Large intestine (tissue), 3 donors: ENCODE data around the gene PRUNE2. TPM values are rescaled to one million over a fixed set of nuclear protein-coding genes. Genes with fewer than 3 reads are reported as not detected.

Experiments used
- DNase-seq, 2 donors: peaks; one replicate each; pipeline versions ENCODE4 v3.0.0 to v3.0.0-alpha.2; 2013
- H3K27ac ChIP-seq: one replicate; pipeline ENCODE4 v1.5.1; 2013; ENCODE audit warnings: low read length
- H3K27me3 ChIP-seq: 2 replicates; pipeline ENCODE4 v1.6.1; 2013; ENCODE audit warnings: low read length; ENCODE audit not compliant: control insufficient read depth, insufficient read depth
- H3K36me3 ChIP-seq: 2 replicates; pipeline ENCODE4 v1.6.1; 2013; ENCODE audit warnings: low read length; ENCODE audit not compliant: control insufficient read depth, insufficient read depth
- H3K4me1 ChIP-seq: one replicate; pipeline ENCODE4 v1.6.1; 2013; ENCODE audit warnings: low read length; ENCODE audit not compliant: control insufficient read depth, insufficient read depth
- H3K4me3 ChIP-seq: one replicate; pipeline ENCODE4 v1.5.1; 2013; ENCODE audit warnings: low read length
- H3K9me3 ChIP-seq: one replicate; pipeline ENCODE4 v1.6.1; 2013; ENCODE audit warnings: mild to moderate bottlenecking, low read depth, low read length, moderate library complexity; ENCODE audit not compliant: control insufficient read depth
- WGBS: methylation state at CpG from one replicate; pipeline ENCODE4 v1.1.5; 2013; ENCODE audit warnings: low lambda C conversion rate; ENCODE audit not compliant: insufficient coverage; 5-methylcytosine and 5-hydroxymethylcytosine counted together
- polyA plus RNA-seq: library from polyadenylated mRNA; unstranded; fragments of 120-200 nt; gene quantifications from one replicate; pipeline ENCODE4 v1.2.1, GENCODE V29; 2013

PRUNE2 gene
- polyA plus RNA-seq, 1 donor: 68.1 TPM

DNA sequence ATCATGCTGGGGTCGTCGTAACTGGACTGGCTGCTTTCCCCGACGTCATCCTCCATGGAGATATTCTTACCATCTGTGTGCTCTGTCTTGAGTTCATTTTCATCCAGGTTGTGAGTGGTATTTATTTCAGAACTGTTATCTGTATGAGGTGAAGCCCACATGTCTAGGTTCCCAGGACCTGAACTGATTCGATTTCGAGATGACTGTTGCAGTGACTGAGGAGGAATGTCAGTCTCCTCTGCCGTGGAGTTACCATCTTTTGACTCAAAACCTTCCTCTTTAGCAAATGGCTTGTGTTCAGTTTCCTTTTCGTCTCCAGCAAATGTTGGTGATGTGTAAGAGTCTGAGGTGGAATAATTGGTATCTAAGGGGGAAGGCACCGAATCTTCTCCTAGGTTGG, 196.9 kb downstream of the PRUNE2 start:
- Histone ChIP-seq H3K27ac (no peak overlapping the region), H3K4me3 (no peak overlapping the region), H3K27me3 (no peaks in the 10 kb centered on the region), H3K9me3 (no peaks in the 10 kb centered on the region), H3K4me1 (no peaks in the 10 kb centered on the region), H3K36me3 (no peaks in the 10 kb centered on the region)
- no CpG with 5 or more reads among the region's 9 CpGs for WGBS
- DNase-seq: no peak

DNA sequence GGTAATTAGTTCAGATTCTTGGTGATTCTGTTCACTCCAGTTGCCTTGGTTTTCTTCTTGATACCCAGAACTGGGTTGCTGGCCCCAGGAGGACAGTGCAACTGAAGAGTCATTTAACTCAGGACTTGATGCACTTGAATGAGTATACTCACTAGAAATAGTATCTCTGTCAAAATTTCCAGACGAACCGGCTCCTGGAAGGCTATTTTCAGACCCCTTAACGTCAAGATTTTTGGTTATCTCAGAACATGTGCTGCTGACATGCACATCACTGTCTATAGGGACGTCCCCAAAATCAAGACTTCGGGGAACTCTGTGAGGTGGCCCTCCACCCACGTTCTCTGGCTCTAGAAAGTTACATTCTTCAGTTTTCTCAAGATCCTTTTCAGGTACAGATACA, 198.4 kb downstream of the PRUNE2 start:
- WGBS: no CpG with 5 or more reads among the region's 6 CpGs
- Histone ChIP-seq H3K36me3 (no peaks in the 10 kb centered on the region), H3K4me1 (no peaks in the 10 kb centered on the region), H3K4me3 (no peak overlapping the region), H3K27me3 (no peaks in the 10 kb centered on the region), H3K9me3 (no peaks in the 10 kb centered on the region), H3K27ac (no peak overlapping the region)
- DNase-seq: no peak

DNA sequence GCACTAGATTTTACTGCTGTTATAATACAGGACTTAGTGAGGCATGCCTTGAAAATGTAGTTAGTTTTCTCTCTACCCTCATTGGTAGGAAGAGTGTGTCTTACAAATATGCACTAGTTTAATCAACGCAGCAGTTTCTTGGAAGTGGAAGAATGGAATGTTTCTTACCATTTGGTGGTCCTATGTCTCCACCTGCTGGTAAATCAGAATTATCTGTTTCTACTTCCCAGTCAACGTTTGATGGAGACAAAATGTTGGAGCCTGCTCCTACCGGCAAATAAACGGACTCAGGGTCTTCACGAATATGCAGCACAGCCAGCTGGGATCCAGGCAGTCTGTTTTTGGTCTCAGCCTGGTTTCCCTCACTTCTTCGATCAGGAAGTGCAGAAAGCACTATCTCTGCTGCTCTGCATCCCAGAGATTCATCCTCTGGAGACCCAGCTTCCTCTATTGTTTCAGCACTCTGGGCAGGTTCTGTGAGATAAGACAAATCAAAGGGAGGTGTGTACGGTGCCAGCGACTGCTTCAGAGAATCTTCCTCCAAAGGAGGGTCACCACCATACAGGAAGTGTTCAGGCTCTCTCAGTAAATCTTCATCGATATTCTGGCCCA, 201.2 kb downstream of the PRUNE2 start:
- Histone ChIP-seq H3K4me3 (no peak overlapping the region), H3K27me3 (no peaks in the 10 kb centered on the region), H3K27ac (no peak overlapping the region), H3K9me3 (no peaks in the 10 kb centered on the region), H3K4me1 (no peaks in the 10 kb centered on the region), H3K36me3 (no peaks in the 10 kb centered on the region)
- no CpG with 5 or more reads among the region's 9 CpGs for WGBS
- DNase-seq: peak; percentile 67 to 72

DNA sequence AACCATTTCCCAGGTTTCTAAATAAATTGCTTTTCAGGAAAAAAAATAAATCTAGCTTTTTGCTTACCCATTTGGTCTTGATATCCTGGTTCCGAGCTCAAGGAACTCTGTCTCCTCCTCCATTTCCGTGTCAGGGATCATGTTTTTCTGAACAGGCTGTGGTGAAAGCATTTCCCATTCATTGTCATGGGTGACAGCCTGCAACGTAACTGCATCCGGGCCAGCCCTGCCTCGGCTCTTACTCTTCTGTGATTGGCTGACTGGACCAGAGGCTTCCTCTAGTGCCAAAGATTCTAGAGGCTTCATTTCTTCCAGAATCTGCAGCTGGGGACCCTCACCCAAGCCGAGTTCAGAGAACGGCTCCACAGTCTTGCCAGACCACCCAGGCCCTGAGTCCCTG, 202.6 kb downstream of the PRUNE2 start:
- H3K9me3 ChIP-seq: no peaks in the 10 kb centered on the region
- H3K27ac ChIP-seq: no peak overlapping the region
- no peak overlapping the region for H3K4me3 ChIP-seq
- WGBS: no CpG with 5 or more reads among the region's 7 CpGs
- DNase-seq: no peak
- H3K27me3 ChIP-seq: no peaks in the 10 kb centered on the region
- H3K36me3 ChIP-seq: no peaks in the 10 kb centered on the region
- H3K4me1 ChIP-seq: no peaks in the 10 kb centered on the region

DNA sequence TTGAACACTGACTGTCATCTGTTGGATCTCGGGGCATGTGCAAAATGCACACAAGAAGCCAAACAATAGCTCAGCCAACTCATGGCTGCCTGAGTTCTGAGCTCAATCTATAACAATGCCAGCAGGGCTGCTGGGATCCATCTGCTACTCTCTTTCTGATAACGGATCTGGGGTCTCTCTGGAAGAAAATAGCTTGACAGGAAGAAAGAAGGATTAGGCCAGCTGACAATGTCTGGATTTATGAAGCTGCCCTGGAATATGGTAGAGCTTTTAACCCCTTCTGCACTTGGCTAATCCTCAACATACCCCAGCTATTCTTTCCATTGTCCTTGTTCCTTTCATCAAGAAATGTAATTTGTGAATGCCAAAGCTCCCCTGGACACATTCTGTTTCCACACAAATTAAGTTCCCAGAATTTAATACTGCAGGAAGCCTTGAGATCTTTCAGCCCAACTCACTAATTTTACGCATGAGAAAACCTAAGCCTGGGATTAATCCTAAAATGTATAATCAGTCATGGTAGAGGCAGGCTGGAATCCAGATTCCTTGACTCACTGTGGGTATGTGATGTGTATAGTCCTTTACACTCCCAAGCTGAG, 204.4 kb downstream of the PRUNE2 start:
- H3K4me3 ChIP-seq: no peak overlapping the region
- no peak for DNase-seq
- no peaks in the 10 kb centered on the region for H3K9me3 ChIP-seq
- H3K4me1 ChIP-seq: no peaks in the 10 kb centered on the region
- no peak overlapping the region for H3K27ac ChIP-seq
- WGBS: no CpG with 5 or more reads among the region's 3 CpGs
- no peaks in the 10 kb centered on the region for H3K27me3 ChIP-seq
- no peaks in the 10 kb centered on the region for H3K36me3 ChIP-seq

DNA sequence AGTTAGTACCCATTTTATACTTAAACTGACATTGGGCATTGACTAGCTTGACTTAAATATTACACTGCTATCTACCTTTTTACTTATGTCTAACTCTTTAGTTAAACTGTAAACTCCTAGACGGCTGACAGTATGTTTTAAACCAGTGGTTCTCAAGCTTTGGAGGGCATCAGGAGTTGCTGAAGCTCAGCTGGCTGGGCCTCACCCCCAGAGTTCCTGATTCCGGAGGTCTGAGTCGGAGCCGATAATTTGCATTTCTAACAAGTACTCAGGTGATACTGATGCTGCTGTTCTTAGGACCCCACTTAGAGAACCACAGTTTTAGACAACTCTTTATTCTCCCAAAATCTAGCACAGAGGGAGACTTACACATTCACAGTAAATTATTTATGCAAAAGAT, 205.0 kb downstream of the PRUNE2 start:
- WGBS: no CpG with 5 or more reads among the region's 4 CpGs
- DNase-seq: no peak
- Histone ChIP-seq H3K4me1 (no peaks in the 10 kb centered on the region), H3K27me3 (no peaks in the 10 kb centered on the region), H3K36me3 (no peaks in the 10 kb centered on the region), H3K27ac (no peak overlapping the region), H3K4me3 (no peak overlapping the region), H3K9me3 (no peaks in the 10 kb centered on the region)

DNA sequence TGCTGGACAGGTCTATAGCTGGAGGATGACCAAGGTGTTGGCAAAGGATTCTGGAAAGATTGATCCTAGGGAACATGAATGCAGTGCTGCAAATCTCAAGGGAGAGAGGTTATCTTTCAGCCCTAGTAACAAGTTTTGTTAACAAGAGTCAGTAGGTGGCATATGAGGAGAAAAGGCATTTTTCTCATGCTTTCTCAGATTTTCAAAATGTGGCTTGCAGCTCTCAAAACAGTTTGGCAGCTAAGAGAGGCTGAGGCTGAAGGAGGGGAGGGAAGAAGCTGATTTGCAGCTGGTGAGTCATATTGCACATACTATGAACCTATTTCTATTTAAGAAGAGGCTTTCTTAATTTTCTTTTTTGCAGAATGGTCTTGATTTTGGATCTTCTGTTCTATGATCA, 205.9 kb downstream of the PRUNE2 start:
- H3K27ac ChIP-seq: no peak overlapping the region
- H3K27me3 ChIP-seq: no peaks in the 10 kb centered on the region
- no peaks in the 10 kb centered on the region for H3K36me3 ChIP-seq
- H3K9me3 ChIP-seq: no peaks in the 10 kb centered on the region
- H3K4me1 ChIP-seq: no peaks in the 10 kb centered on the region
- no peak overlapping the region for H3K4me3 ChIP-seq
- DNase-seq: no peak

DNA sequence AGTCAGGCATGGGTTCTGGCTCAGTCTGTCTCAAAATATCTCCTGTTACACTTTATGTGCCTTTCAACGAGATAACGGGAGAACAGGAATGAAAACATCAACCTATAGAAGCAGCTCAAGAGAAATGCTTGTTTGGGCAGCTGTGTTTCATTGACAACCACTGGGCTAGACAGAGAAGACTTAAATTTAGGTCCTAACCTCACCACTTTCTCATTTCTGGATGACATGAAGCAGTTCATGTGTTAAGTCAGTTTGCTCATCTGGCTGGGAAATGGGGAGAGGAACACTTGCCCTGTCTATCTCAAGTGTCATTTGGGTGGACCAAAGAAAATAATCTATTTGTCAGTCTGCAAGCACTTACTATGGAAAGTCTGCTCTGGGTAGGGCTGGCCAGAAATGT, 208.4 kb downstream of the PRUNE2 start:
- Histone ChIP-seq H3K36me3 (no peaks in the 10 kb centered on the region), H3K4me1 (no peaks in the 10 kb centered on the region), H3K4me3 (no peak overlapping the region), H3K27ac (no peak overlapping the region), H3K9me3 (no peaks in the 10 kb centered on the region), H3K27me3 (no peaks in the 10 kb centered on the region)
- DNase-seq: no peak
- no CpG with 5 or more reads among the region's 2 CpGs for WGBS

DNA sequence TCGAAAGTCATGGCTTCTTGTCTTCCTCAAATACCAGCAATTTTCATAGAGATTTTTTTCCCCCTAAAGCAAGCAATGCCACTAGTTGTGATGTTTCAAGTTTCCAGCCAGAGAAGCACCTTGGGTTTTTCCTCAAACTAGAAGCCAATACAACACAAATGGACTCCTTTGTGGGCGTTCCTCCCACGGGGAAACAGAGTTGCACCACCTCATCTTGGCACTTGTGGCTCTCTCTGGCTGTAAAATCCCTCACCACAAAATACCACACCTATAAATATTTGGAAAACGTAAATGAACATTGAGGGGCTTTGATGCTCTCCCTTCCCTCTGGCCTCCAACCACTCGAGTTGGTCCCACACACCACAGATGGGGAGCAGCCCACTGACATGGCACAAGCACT, 208.8 kb downstream of the PRUNE2 start:
- peaks cover 4% of the 10 kb centered on the region for H3K4me1 ChIP-seq
- no peak overlapping the region for H3K4me3 ChIP-seq
- no peak for DNase-seq
- no peak overlapping the region for H3K27ac ChIP-seq
- H3K9me3 ChIP-seq: no peaks in the 10 kb centered on the region
- H3K27me3 ChIP-seq: no peaks in the 10 kb centered on the region
- no CpG with 5 or more reads among the region's 5 CpGs for WGBS
- H3K36me3 ChIP-seq: no peaks in the 10 kb centered on the region

DNA sequence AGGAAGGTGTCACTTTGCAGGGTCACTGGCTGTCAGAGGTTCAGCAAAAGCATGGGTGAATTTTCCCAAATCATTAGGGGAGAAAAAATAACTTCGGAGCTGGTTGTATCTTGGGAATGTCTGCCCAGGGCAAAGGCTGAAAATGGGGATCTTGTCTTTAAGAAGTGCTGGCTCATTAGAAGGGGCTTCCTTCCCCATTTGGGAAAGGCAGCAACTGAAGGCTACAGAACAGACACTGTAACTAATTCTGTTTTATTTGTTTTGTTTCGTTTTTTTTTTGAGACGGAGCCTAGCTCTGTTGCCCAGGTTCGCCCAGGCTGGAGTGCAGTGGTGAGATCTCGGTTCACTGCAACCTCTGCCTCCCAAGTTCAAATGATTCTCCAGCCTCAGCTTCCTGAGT, 212.0 kb downstream of the PRUNE2 start:
- Histone ChIP-seq H3K4me3 (no peak overlapping the region), H3K27ac (no peak overlapping the region), H3K9me3 (no peaks in the 10 kb centered on the region), H3K4me1 (peaks cover 30% of the 10 kb centered on the region), H3K36me3 (no peaks in the 10 kb centered on the region), H3K27me3 (no peaks in the 10 kb centered on the region)
- DNase-seq: no peak
- WGBS: 100% methylated on average over 1 of the region's 5 CpGs

DNA sequence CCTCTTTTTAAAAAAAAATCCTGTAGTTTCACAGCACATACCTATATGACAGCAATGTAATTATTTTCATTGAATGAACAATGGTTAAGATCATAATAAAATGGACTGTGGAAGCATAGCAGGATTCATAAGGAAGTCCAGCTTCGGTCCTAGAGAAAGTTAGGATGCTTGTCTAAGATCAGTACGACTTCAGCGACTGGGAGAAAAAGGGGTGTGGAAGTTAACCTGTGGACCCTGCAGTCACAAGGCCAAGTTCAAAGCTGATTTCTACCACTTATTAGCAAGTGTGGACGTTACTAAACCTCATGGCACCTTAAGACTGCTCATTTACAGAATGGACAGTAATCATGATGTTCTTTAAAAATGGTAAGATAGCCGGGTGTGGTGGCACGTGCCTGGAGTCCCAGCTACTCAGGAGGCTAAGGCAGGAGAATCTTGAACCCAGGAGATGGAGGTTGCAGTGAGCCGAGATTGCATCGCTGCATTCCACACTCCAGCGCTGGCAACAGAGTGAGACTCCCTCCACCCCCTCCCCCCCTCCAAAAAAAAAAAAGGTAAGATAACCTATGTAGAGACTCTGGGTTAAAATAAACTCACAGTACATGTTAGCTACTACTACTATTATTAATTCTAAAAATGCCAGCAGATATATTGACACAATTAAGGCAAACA, 213.3 kb downstream of the PRUNE2 start:
- 17% methylated on average over 1 of the region's 9 CpGs for WGBS
- Histone ChIP-seq H3K36me3 (no peaks in the 10 kb centered on the region), H3K27me3 (no peaks in the 10 kb centered on the region), H3K4me1 (peaks cover 40% of the 10 kb centered on the region), H3K4me3 (peak overlapping the region; percentile 34), H3K9me3 (no peaks in the 10 kb centered on the region), H3K27ac (peak overlapping the region; percentile 67)
- DNase-seq: peak; percentile 73 to 89
